Stimulated activated effector memory CD8-positive, alpha-beta T cell treated with anti-CD3 and anti-CD28 coated beads, Interleukin-12 subunit alpha, Interleukin-12 subunit beta, amount 100 ng/mL, for 72 hours (primary cell): Measurements from ENCODE around the gene GPX5.
"Not testable (repeated sequence)": the region's sequence is repeated elsewhere in the genome, so short reads cannot be mapped to it uniquely, and the experiment has no call there.

Experiments
- ATAC-seq: fragments of 150-1000 bp; cut with Tn5 transposase; 2 replicates; pipeline ENCODE4 v1.10.0; 2021
- DNase-seq, 2 donors: peaks; one replicate each; pipeline ENCODE4 v3.0.0; 2021 to 2022; ENCODE audit warnings: low spot score in 2 of 2
- H3K27ac Mint-ChIP-seq: one replicate; pipeline ENCODE4 v1.8.0; 2022; ENCODE audit warnings: mild to moderate bottlenecking, mixed read lengths
- H3K36me3 Mint-ChIP-seq: one replicate; pipeline ENCODE4 v1.8.0; 2022; ENCODE audit warnings: mild to moderate bottlenecking, mixed read lengths
- H3K4me1 Mint-ChIP-seq: one replicate; pipeline ENCODE4 v1.8.0; 2022; ENCODE audit warnings: mixed read lengths
- H3K4me3 Mint-ChIP-seq: one replicate; pipeline ENCODE4 v1.8.0; 2022; ENCODE audit warnings: mild to moderate bottlenecking, mixed read lengths
- H3K9me3 Mint-ChIP-seq: one replicate; pipeline ENCODE4 v1.8.0; 2022; ENCODE audit warnings: mixed read lengths

GPX5 gene

DNA sequence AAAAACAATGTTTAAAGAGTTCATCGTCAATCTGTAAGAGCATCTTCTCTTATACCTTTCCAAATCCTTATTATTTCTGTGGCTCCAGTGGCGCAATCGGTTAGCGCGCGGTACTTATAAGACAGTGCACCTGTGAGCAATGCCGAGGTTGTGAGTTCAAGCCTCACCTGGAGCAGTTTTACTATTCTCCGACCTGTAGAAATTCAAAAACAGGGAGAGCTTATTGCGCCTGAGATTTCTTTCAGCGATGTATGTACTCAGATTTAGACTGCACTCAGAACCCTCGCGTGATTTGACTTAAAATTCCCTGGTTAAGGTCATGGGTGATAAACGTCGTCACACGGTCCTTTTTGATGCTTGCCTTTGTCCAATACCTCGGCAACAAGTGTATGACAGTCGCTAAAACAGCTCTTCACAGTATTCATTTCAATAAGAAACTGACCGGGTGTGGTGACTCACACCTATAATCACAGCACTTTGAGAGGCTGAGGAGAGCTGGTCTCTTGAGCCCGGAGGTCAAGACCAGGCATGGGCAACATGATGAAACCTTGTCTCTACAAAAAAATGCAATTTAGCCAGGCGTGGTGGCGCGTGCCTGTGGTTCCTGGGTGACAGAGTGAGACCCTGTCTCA, 11.9 kb downstream of the GPX5 start:
- Mint-ChIP-seq H3K4me3 (no peak overlapping the region), H3K4me1 (peaks cover 5% of the 10 kb centered on the region), H3K36me3 (peaks cover 2% of the 10 kb centered on the region), H3K27ac (peak overlapping the region; percentile 27), H3K9me3 (no peaks in the 10 kb centered on the region)
- no peak for DNase-seq
- ATAC-seq: no peak

- Mint-ChIP-seq H3K4me1 (peaks cover 10% of the 10 kb centered on the region), H3K36me3 (peaks cover 9% of the 10 kb centered on the region), H3K4me3 (peak overlapping the region; percentile 50), H3K9me3 (no peaks in the 10 kb centered on the region), H3K27ac (no peak overlapping the region)
- no peak for ATAC-seq
- DNase-seq: no peak
These were observed 16.3 kb downstream of the GPX5 start for GRCh38 chr6:28541996-28542395.

- Mint-ChIP-seq H3K4me3 (peak overlapping the region; percentile 50), H3K4me1 (peaks cover 10% of the 10 kb centered on the region), H3K36me3 (peaks cover 9% of the 10 kb centered on the region), H3K9me3 (no peaks in the 10 kb centered on the region), H3K27ac (peak overlapping the region; percentile 79)
- DNase-seq: peak; percentile 3 to 58
- ATAC-seq: peak; percentile 61
These were observed 17.0 kb downstream of the GPX5 start for GRCh38 chr6:28542440-28543296.

GRCh38 chr6:28543651-28544610, 18.2 kb downstream of the GPX5 start:
- Mint-ChIP-seq H3K27ac (no peak overlapping the region), H3K4me1 (peaks cover 10% of the 10 kb centered on the region), H3K4me3 (peak overlapping the region; percentile 33), H3K9me3 (no peaks in the 10 kb centered on the region), H3K36me3 (peaks cover 9% of the 10 kb centered on the region)
- DNase-seq (no peak), ATAC-seq (no peak)

- H3K27ac Mint-ChIP-seq: no peak overlapping the region
- ATAC-seq (no peak), DNase-seq (no peak)
- no peak overlapping the region for H3K4me3 Mint-ChIP-seq
- peaks cover 10% of the 10 kb centered on the region for H3K4me1 Mint-ChIP-seq
- H3K36me3 Mint-ChIP-seq: peaks cover 9% of the 10 kb centered on the region
- no peaks in the 10 kb centered on the region for H3K9me3 Mint-ChIP-seq
These were observed 20.3 kb downstream of the GPX5 start for GRCh38 chr6:28545955-28546354.

DNA sequence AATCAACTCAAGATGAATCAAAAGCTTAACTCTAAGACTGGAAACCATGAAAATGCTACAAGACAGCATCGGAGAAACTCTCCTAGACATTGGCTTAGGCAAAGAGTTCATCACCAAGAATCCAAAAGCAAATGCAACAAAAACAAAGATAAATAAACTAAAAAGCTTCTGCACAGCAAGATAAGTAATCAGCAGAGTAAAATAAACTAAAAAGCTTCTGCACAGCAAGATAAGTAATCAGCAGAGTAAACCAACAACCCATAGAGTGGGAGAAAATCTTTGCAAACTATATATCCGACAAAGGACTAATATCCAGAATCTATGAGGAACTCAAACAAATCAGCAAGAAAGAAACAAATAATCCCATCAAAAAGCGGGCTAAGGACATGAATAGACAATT, 21.3 kb downstream of the GPX5 start:
- not testable (repeated sequence) for H3K9me3 Mint-ChIP-seq, H3K4me1 Mint-ChIP-seq, H3K36me3 Mint-ChIP-seq, DNase-seq, H3K27ac Mint-ChIP-seq, ATAC-seq, H3K4me3 Mint-ChIP-seq

DNA sequence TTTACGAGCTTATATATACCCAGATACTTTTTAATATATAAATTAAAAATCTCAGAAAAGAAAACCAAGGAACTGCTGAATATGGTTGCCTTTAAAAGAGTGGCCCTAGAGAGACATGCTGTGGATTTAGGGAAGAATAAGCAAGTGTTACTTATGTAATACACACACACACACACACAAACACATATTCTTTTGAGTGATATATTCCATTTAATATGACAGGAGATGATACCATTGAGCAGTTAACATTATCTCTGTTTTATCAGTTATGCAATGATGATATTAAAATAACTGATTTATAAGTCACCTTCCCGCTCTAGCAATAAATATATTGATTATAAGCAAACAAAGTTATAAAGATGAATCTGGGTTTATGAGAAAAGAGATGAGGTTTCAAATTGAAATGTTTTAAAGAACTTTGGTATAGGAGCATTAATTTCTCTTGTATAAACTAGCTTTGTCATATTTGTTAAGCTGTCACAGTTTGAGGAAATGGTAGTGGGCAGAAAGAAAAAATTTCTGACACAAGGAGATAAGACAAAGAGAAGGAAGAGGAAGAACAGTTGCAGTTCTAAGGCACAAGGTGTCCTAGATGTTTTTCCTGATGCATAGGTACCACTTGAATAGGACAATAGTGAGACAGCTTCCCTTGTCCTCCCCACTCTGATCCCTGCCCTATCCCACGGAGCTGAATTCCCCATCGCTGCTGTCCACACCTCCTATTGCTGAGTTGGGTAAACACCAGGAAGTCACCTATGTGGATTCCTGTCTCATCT, 26.4 kb downstream of the GPX5 start:
- Mint-ChIP-seq H3K4me3 (no peak overlapping the region), H3K4me1 (no peaks in the 10 kb centered on the region), H3K9me3 (no peaks in the 10 kb centered on the region), H3K36me3 (no peaks in the 10 kb centered on the region), H3K27ac (no peak overlapping the region)
- ATAC-seq (no peak), DNase-seq (no peak)

- no peaks in the 10 kb centered on the region for H3K4me1 Mint-ChIP-seq
- ATAC-seq (no peak), DNase-seq (no peak)
- no peak overlapping the region for H3K4me3 Mint-ChIP-seq
- no peaks in the 10 kb centered on the region for H3K36me3 Mint-ChIP-seq
- H3K9me3 Mint-ChIP-seq: no peaks in the 10 kb centered on the region
- H3K27ac Mint-ChIP-seq: no peak overlapping the region
These were observed 27.8 kb downstream of the GPX5 start for GRCh38 chr6:28553384-28553985.

- Mint-ChIP-seq H3K9me3 (no peaks in the 10 kb centered on the region), H3K4me1 (no peaks in the 10 kb centered on the region), H3K27ac (no peak overlapping the region), H3K4me3 (no peak overlapping the region), H3K36me3 (no peaks in the 10 kb centered on the region)
- ATAC-seq: no peak
- DNase-seq: no peak
These were observed 28.6 kb downstream of the GPX5 start for GRCh38 chr6:28553986-28554881.

DNA sequence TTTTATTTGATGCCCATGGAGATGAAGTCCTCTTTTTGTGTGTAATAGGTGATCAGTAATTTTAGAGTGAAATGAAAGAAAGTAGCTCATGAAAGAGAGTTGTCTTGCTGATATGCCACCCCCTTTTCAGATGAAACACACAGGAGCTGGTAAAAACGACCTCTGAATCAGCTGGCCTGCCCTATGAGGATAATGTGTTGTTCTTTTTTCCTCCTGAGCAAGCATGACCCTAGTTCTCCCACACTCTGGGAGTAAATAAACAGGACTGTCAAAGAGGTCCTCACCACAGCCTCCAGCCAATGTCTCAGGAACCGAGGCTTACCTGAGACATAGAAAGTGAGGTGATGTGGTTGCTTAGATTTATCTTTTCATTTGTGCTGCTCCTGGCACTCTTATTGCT, 29.5 kb downstream of the GPX5 start:
- no peaks in the 10 kb centered on the region for H3K9me3 Mint-ChIP-seq
- no peak for DNase-seq
- no peaks in the 10 kb centered on the region for H3K4me1 Mint-ChIP-seq
- no peaks in the 10 kb centered on the region for H3K36me3 Mint-ChIP-seq
- ATAC-seq: no peak
- H3K4me3 Mint-ChIP-seq: no peak overlapping the region
- no peak overlapping the region for H3K27ac Mint-ChIP-seq

DNA sequence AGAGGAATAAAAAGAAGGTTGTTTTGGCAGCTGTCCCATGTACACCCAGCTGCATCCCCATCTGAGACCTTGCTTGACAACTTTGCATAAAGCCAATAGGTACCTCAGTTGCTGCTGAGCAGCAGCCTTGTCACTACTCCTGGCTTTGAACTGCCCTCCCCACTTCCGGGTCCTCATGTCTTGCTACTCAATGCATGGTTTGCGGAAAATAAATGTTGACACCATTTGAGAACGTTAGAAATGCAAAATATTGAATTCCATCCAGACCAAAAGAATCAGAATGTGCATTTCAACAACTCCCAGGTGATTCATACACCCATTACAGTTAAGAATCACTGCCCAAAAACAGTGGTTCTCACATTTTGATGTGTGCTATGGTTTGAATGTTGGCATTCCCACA, 32.9 kb downstream of the GPX5 start:
- ATAC-seq (no peak), DNase-seq (no peak)
- Mint-ChIP-seq H3K4me1 (no peaks in the 10 kb centered on the region), H3K4me3 (no peak overlapping the region), H3K36me3 (no peaks in the 10 kb centered on the region), H3K9me3 (no peaks in the 10 kb centered on the region), H3K27ac (no peak overlapping the region)

GRCh38 chr6:28563430-28564095, 37.9 kb downstream of the GPX5 start:
- Mint-ChIP-seq H3K9me3 (no peaks in the 10 kb centered on the region), H3K4me3 (no peak overlapping the region), H3K4me1 (no peaks in the 10 kb centered on the region), H3K36me3 (no peaks in the 10 kb centered on the region), H3K27ac (no peak overlapping the region)
- DNase-seq (no peak), ATAC-seq (no peak)

DNA sequence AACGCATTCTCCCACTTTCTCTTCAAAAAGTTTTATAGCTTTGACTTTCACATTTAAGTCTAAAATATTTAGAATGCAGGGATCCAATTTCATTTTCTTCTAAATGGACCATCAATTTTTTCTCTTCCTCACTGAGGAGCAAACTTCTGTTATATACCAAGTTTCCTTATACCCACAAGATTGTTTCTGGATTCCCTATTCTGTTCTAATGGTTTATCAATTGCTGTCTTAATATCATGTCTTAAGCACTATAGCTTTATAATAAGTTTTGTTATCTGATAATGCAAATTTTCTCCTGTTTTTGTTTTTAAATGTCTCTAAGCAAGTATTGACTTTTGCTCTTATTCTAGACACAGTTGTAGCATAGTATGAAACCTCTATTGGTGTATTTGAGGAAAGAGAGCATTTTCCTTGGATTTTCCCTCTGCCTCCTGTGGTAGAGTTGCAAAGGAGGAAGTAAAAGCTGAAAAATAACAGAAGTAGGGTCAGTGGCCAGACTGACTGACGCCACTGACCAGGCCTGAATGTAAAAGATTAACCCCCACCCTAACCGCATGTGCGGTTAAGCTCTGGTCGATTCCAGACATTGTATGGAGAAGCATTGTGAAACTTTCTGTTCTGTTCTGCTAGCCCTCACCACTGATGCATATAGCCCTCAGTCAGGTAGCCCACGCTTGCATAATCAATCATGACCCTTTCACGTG, 40.3 kb downstream of the GPX5 start:
- ATAC-seq (no peak), DNase-seq (no peak)
- Mint-ChIP-seq H3K9me3 (no peaks in the 10 kb centered on the region), H3K27ac (no peak overlapping the region), H3K36me3 (no peaks in the 10 kb centered on the region), H3K4me3 (no peak overlapping the region), H3K4me1 (no peaks in the 10 kb centered on the region)
